GM18505 (cell line): ENCODE measurements around the gene SLIT1.
"Not testable (repeated sequence)": the region's sequence is repeated elsewhere in the genome, so short reads cannot be mapped to it uniquely, and the experiment has no call there.

Experiments used
- ATAC-seq: cut with Tn5 transposase; IDR thresholded peaks from one replicate; pipeline ENCODE4 v1.9.1; 2021; ENCODE audit not compliant: unreplicated experiment
- POLR2A ChIP-seq: IDR thresholded peaks from 4 replicates; pipeline ENCODE4 v1.6.1; 2011; ENCODE audit warnings: borderline replicate concordance; ENCODE audit not compliant: insufficient read depth, insufficient read length; ENCODE audit errors: extremely low read depth

The SLIT1 gene

DNA sequence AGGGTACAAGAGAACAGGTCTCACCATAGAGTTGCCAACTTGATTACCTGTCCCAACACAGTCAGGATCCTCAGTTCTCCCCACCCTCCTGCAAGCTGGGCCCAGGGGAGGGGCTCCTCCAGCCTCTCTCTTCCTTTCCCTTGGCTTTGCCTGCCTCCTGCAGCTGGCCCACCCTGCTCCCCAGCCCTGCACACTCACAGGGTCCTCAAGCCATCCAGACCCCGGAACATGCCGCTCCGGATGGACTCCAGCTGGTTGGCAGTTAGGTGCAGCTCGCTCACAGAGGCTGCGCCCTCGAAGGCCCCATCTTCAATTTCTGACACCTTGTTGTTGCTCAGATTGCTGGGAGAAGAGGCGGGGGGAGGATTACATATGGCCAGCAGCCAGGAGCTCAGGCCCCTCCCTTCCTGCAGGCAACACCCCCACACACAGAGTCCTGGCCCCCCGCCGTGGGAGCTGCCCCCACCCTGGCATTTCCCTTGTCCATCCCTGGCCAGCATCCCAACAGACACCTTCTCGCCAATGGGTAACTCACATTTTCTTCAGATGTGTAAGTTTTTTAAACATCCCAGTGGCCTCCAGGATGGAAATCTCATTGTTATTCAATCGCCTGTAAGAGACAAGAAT lies 139.2 kb downstream of the SLIT1 start:
- ATAC-seq = no peak

DNA sequence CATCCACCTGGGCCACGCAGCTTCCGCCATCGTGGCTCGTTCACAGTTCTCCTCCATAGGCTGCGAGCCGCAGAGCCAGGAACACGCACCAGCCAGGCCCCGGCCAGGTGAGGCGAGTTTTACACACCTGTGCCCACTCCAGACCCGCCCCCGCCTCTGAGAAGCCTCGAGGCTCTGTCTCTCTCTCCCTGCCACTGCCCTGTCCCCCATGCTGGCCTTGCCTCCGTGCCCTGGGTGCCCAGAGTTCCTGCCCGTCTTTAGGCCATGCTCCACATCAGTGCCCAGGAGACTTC lies 142.2 kb downstream of the SLIT1 start:
- no peak for TF ChIP-seq POLR2A
- no peak for ATAC-seq

More for the DNA sequence above, 139.2 kb downstream of the SLIT1 start:
- TF ChIP-seq POLR2A = no peak

DNA sequence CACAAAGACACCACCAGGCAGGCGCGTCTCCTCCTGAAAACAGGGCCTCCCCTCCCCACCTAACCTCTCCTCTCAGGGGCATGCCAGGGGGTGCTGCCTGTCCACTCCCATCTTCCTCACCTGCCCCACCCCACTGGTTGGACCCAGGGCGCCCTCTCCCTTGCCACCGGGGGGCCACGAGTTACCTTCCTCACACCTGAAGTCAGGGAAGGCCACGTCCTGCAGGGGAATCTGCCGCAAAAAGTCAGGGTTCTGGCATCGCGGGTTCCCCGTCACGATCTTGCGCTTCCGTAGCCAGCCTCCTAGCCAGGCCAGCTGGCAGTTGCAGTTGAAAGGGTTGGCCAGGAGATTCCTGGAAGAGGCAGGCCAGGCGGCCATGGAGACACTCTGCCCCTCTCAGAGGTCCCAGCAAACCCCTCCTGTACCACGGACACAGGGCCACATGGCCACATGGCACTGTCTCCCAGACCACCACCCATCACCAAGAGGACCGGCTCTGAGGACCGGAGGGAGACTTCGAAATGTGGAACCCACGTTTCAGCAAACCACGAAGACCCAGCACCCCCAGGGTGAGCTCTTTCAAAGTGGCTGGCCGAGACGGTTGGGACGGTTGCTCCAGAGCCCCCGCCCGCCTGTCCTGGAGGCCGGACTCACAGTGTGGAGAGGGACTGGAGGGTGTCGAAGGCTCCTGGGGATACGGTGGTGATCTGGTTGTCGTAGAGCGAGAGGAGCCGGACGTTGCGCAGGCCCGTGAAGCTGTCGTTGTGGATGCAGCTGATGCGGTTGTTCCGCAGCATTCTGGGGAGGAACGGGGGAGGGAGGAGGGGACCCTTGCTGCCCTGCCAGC lies 142.8 kb downstream of the SLIT1 start:
- no peak for ATAC-seq
- no peak for TF ChIP-seq POLR2A

DNA sequence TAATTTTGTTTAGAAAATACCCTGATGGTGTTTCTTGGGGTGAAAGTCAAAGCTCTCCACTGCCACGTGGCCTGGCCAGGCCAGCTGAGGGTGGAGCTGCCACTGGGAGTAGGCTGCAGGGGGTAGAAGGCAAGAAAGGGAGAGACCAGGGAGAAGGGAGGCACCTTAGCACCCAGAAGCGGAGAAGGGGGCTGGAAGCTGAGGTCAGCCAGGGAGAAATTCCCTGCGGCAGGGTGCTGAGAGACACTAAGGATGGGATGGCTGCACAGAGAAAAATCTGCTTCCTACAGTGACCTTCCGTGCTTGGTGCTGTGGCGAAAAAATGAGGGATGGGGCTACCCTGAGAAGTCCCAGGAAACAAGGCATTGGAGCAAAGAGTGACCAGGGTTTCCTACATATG lies 143.7 kb downstream of the SLIT1 start:
- TF ChIP-seq POLR2A = no peak
- ATAC-seq = no peak

DNA sequence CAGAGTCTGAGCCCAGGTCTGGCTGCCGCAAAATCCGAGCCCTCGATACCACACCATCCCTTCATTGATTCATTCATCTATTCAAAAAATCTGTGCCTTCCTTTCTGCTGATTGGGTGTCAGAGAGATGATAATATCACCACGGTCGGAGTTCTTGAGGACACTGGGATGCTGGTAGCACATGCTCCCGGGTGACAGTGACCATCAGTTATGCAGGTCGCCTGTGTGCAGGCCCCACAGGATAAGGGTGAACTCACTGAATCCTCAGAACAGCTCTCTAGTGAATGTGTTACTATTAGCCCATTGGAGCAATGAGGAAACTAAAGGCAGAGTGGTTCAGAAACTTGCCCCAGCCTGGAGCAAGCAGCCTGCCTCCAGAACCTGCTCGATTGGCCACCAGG lies 145.1 kb downstream of the SLIT1 start:
- no peak for TF ChIP-seq POLR2A
- no peak for ATAC-seq

DNA sequence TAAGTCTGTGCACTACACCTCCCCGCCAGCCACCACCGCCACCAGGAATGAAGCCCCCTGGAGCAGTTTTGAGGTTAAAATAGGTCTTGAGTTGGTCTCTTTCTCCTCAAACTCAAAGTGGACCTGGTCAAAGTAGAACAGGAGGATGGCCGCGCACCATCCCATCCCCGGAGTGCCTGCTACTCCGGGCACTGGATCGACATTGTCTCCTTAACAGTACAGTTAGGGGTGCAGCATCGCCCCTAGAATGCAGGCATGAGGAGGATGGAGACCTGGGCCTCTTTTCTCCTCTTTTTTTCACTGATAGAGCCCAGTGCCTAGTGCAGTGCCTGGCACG lies 145.5 kb downstream of the SLIT1 start:
- no peak for ATAC-seq
- no peak for TF ChIP-seq POLR2A

DNA sequence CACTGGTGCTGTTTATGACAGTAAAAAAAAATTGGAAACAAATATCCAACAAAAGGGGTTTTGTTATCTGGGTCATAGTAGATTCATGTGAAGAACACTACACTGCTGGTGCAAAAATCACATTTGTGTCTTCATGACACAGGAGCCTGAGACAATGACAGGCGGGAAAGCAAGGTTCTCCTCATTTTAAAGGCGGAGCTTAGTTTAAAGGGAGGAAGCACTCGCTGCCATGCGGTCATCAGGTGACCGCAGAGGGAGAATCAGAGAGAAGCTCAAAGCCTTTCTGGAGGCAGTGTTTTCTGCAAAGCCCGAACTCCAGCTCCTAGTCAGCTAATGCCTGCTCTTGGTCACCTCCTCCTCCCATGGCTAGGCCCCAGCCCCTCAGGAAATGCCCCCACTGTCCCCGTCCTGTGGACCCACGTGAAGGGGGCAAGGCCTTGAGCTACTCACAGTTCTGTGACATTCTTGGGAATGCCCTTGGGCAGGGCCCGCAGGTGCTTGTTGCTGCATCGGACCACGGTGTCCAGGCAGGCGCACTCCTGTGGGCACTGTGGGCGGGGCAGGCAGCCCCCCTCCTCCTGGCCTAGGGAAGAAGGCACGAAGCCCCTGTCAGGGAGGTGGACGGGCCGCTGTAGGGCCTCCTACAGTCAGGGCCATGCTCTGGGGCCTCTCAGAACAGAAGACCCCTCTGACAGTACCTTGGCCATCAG lies 146.1 kb downstream of the SLIT1 start:
- no peak for TF ChIP-seq POLR2A
- no peak for ATAC-seq

DNA sequence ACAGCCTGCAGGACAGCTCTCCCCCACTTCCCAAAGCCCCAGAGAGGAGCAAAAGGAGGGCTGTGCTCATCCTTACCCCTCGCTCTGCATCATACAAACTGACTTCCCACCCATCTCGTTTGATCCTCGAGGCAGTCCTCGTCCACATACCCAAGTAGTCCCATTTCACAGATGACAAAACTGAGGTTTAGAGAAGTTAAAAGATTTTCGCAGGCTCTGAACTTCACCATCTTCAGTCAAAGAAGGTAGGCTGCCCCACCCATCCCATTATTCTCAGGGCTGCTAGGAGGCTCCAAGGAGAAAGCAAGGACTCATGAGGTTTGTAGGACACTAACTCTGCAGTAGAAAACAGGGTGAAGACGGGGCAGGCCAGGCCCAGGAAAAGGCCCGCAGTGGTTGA lies 147.1 kb downstream of the SLIT1 start:
- no peak for TF ChIP-seq POLR2A
- ATAC-seq = no peak

DNA sequence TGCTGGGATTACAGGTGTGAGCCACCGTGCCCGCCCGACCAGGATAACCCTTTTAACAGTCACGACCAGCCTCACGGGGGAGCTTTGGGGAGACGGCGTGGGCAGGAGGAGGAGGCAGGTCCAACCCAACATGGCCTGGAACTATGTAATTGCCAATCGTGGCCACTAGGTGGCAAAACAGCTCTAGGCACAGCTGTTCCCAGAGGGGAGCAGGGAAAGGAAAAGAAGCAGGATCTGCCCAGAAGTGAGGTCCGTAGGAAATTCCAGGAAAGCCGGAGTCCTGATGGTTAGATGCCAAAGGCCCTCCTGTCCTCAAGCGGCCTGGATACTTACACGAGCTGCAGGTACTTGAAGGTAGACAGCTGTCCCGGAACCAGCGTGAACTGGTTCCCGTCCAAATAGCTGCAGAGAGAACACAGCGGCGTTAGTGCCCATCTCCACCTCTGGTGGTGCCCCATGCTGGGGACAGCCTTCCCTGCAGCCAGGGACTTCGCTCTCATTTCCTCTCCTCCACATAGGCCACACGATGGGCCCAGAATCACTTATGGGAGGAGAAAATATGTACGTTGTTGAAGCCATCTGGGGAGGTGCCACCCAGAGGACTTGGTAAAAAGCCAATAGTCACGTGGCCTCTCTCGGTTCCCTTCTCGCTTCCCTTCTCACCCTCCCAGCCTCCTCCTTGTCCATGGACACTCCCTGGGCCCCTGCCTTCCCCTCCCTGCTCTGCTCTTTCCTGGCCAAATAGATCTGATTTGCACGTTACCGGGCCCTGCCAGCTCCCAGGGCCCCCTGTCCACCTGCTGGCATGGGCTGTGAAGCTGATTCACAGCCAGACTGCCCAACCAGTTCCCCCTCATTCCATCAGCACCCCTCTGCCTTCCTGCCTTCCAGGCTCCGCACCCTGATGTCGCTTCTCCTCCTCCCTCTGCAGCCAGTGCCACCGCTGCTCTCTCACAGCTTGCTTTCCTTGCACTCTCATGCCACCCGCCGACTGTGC lies 148.1 kb downstream of the SLIT1 start:
- no peak for TF ChIP-seq POLR2A
- ATAC-seq = no peak

DNA sequence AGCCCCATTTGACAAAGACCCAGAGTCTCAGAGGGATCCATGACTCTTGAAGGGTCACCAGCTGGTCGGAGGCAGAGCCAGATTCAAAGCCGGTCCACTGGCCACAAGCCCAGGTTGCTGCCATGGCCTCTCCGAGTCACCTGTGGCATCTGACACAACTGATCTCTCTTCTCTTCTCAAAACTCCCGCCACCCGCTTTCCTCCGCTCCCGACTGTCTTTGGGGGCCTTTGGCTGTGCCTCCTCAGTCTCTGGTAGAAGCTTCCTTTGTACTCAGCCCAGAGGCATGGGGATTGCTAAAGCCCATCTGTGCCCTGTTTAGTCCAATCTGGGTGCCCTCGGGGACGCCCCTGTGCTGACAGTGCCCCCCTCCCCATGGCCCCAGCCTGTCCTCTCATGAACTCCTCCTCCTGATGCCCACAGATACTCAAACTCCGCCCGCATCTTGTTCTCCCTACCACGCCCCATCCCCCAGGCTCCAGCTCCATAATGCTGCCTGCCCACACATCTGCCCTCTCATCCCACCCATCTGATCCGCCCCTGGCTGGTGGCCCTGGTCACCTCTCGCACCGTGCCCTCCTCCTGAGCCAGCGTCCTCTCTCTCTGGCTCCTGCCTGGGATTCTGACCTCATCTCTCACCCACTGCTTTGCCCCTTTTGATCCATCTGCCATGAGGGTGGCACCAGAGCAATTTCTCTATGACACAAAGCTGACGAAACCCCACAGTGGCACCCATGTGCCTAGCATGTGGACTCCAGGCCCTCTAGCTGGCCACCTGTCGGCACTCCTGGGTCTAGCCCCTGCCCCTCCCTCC lies 150.6 kb downstream of the SLIT1 start:
- no peak for TF ChIP-seq POLR2A
- ATAC-seq = no peak

DNA sequence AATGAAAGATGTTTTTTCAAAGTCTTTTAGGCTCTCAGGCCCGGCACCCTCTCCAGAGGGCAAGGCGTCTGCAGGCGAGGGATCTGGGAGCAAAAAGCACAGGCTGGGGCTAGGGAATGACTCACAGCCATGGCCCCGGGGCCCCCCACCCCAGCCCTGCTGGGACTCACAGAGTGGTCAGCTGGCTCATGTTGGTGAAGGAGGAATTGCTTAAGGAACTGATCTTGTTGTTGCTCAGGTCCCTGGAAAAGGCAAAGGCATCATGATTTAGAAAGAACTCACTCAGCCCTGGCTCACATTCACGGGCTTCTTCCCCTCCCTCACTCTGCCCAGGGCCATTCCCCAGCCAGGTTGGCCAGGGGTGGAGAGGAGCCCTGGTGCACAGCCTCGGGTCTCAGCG lies 151.5 kb downstream of the SLIT1 start:
- TF ChIP-seq POLR2A = no peak
- no peak for ATAC-seq

DNA sequence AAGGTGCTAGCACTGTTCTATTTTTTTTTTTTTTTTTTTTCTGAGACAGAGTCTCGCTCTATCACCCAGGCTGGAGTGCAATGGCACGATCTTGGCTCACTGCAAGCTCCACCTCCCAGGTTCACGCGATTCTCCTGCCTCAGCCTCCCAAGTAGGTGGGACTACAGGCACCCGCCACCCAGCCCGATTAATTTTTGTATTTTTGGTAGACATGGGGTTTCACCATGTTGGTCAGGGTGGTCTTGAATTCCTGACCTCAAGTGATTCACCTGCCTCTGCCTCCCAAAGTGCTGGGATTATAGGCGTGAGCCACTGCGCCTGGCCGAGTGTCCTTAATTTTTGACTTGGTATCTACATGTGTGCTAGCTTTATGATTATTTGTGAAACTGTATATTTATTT lies 151.9 kb downstream of the SLIT1 start:
- ATAC-seq = not testable (repeated sequence)
